Inflammatory macrophage (primary cell): ENCODE measurements around the gene SLC39A3.
A peak's percentile ranks its signal among the peaks of the same experiment; 100 is the strongest.
"Not testable (repeated sequence)": the region's sequence is repeated elsewhere in the genome, so short reads cannot be mapped to it uniquely, and the experiment has no call there.

ENCODE experiments used
- DNase-seq, 2 donors: peaks; one replicate each; pipeline ENCODE4 v3.0.0-alpha.2; 2020 to 2022

The SLC39A3 gene

GRCh38 chr19:2721570-2722540 is 18.0 kb downstream of the SLC39A3 start:
- no peak for DNase-seq

- DNase-seq = no peak
Measured at GRCh38 chr19:2720777-2721569, 18.8 kb downstream of the SLC39A3 start, which contains the start of gene DIRAS1. DIRAS1 (minus strand) TSS chr19:2721372; CDS start chr19:2717806, 3,566 bp downstream.

- DNase-seq = peak; percentile 19 to 40
Measured at GRCh38 chr19:2719920-2720776, 19.7 kb downstream of the SLC39A3 start.

- DNase-seq = no peak
Measured at GRCh38 chr19:2719232-2719735, 20.5 kb downstream of the SLC39A3 start.

GRCh38 chr19:2717638-2718541 is 21.9 kb downstream of the SLC39A3 start:
- no peak for DNase-seq

- DNase-seq = no peak
Measured at GRCh38 chr19:2716722-2717637, 22.8 kb downstream of the SLC39A3 start.

GRCh38 chr19:2716275-2716650 is 23.6 kb downstream of the SLC39A3 start:
- DNase-seq = no peak

GRCh38 chr19:2715470-2716274 is 24.1 kb downstream of the SLC39A3 start:
- DNase-seq = no peak

- no peak for DNase-seq
Measured at GRCh38 chr19:2714531-2715269, 25.1 kb downstream of the SLC39A3 start.

GRCh38 chr19:2714102-2714501 is 25.7 kb downstream of the SLC39A3 start:
- not testable (repeated sequence) for DNase-seq

GRCh38 chr19:2713170-2713569 is 26.6 kb downstream of the SLC39A3 start:
- DNase-seq = not testable (repeated sequence)

GRCh38 chr19:2711875-2712205 is 28.0 kb downstream of the SLC39A3 start:
- no peak for DNase-seq

- DNase-seq = peak; percentile 45 to 56
Measured at GRCh38 chr19:2711172-2711874, 28.5 kb downstream of the SLC39A3 start.

- DNase-seq = no peak
Measured at GRCh38 chr19:2706251-2706650, 33.6 kb downstream of the SLC39A3 start.

- DNase-seq = no peak
Measured at GRCh38 chr19:2703691-2704216, 36.1 kb downstream of the SLC39A3 start.

- no peak for DNase-seq
Measured at GRCh38 chr19:2703077-2703437, 36.8 kb downstream of the SLC39A3 start.
